Osteoblast (primary cell): ENCODE results near the gene ITGB1. TPM values are rescaled to one million over a fixed set of nuclear protein-coding genes. Genes with fewer than 3 reads are reported as not detected.
A peak's percentile ranks its signal among the peaks of the same experiment; 100 is the strongest.
"Not testable (repeated sequence)": the region's sequence is repeated elsewhere in the genome, so short reads cannot be mapped to it uniquely, and the experiment has no call there.

Experiments used
- DNase-seq: peaks from one replicate; pipeline ENCODE4 v3.0.0; 2011; ENCODE audit warnings: low spot score, mixed read lengths; ENCODE audit not compliant: insufficient read length; ENCODE audit errors: missing footprints
- H2AFZ ChIP-seq: 2 replicates; pipeline ENCODE4 v1.6.0; 2011; ENCODE audit warnings: mild to moderate bottlenecking, low read length
- H3K27ac ChIP-seq: 2 replicates; pipeline ENCODE4 v1.5.1; 2011; ENCODE audit warnings: mild to moderate bottlenecking, low read depth, low read length, moderate library complexity
- H3K27me3 ChIP-seq: 2 replicates; pipeline ENCODE4 v1.6.0; 2012; ENCODE audit warnings: mild to moderate bottlenecking, control low read depth, inconsistent platforms, low read length, moderate library complexity; ENCODE audit not compliant: insufficient read depth
- H3K36me3 ChIP-seq: 2 replicates; pipeline ENCODE4 v1.5.1; 2011; ENCODE audit warnings: mild to moderate bottlenecking, low read length, control low read depth, moderate library complexity; ENCODE audit not compliant: insufficient read depth
- H3K4me1 ChIP-seq: 2 replicates; pipeline ENCODE4 v1.5.1; 2011; ENCODE audit warnings: mild to moderate bottlenecking, low read length, control low read depth, moderate library complexity; ENCODE audit not compliant: insufficient read depth
- H3K4me2 ChIP-seq: 2 replicates; pipeline ENCODE4 v1.6.0; 2011; ENCODE audit warnings: mild to moderate bottlenecking, low read length; ENCODE audit not compliant: insufficient read depth
- H3K4me3 ChIP-seq: fragments of 200-600 bp; sonication (generic); 3 replicates; pipeline ENCODE4 v1.5.1; 2012; ENCODE audit warnings: mild to moderate bottlenecking, low read length, inconsistent platforms; ENCODE audit not compliant: insufficient read depth
- H3K79me2 ChIP-seq: 2 replicates; pipeline ENCODE4 v1.6.0; 2012; ENCODE audit warnings: mild to moderate bottlenecking, low read length, control low read depth, inconsistent platforms; ENCODE audit not compliant: insufficient read depth
- H3K9me3 ChIP-seq: 2 replicates; pipeline ENCODE4 v1.5.1; 2011; ENCODE audit warnings: low read depth, low read length, control low read depth
- H4K20me1 ChIP-seq: 2 replicates; pipeline ENCODE4 v1.6.0; 2012; ENCODE audit warnings: mild to moderate bottlenecking, low read length, control low read depth; ENCODE audit not compliant: insufficient read depth
- total RNA-seq: library from RNA; depleted of rRNA; stranded (reverse); fragments of >200 nt; gene quantifications from 2 replicates; pipeline ENCODE4 v1.2.3, GENCODE V29; 2012
- TF ChIP-seq, protein P1 (sequence below): IDR thresholded peaks from 2 replicates; pipeline ENCODE4 v1.5.1; 2011; ENCODE audit warnings: mild to moderate bottlenecking, low read depth, low read length, moderate library complexity; ENCODE audit errors: extremely low read depth

Gene ITGB1
- total RNA-seq, 1 donor = 1,742 TPM

- H3K36me3 ChIP-seq = peaks cover 82% of the 10 kb centered on the region
- H3K27ac ChIP-seq = peak overlapping the region; percentile 24
- peaks cover 60% of the 10 kb centered on the region for H3K79me2 ChIP-seq
- H3K4me1 ChIP-seq = peaks cover 3% of the 10 kb centered on the region
- peaks cover 11% of the 10 kb centered on the region for H4K20me1 ChIP-seq
- H3K4me2 ChIP-seq = no peak overlapping the region
- H3K4me3 ChIP-seq = no peak overlapping the region
- no peak overlapping the region for H2AFZ ChIP-seq
- no peaks in the 10 kb centered on the region for H3K27me3 ChIP-seq
- TF ChIP-seq, protein P1, sequence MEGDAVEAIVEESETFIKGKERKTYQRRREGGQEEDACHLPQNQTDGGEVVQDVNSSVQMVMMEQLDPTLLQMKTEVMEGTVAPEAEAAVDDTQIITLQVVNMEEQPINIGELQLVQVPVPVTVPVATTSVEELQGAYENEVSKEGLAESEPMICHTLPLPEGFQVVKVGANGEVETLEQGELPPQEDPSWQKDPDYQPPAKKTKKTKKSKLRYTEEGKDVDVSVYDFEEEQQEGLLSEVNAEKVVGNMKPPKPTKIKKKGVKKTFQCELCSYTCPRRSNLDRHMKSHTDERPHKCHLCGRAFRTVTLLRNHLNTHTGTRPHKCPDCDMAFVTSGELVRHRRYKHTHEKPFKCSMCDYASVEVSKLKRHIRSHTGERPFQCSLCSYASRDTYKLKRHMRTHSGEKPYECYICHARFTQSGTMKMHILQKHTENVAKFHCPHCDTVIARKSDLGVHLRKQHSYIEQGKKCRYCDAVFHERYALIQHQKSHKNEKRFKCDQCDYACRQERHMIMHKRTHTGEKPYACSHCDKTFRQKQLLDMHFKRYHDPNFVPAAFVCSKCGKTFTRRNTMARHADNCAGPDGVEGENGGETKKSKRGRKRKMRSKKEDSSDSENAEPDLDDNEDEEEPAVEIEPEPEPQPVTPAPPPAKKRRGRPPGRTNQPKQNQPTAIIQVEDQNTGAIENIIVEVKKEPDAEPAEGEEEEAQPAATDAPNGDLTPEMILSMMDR = no peak
- DNase-seq = no peak
- H3K9me3 ChIP-seq = no peaks in the 10 kb centered on the region
Observed at GRCh38 chr10:32905466-32905865, 52.6 kb downstream of the ITGB1 start.

- no peak overlapping the region for H3K4me3 ChIP-seq
- peaks cover 3% of the 10 kb centered on the region for H3K4me1 ChIP-seq
- peaks cover 28% of the 10 kb centered on the region for H3K79me2 ChIP-seq
- H3K4me2 ChIP-seq = no peak overlapping the region
- no peaks in the 10 kb centered on the region for H3K9me3 ChIP-seq
- H3K36me3 ChIP-seq = peaks cover 80% of the 10 kb centered on the region
- peaks cover 7% of the 10 kb centered on the region for H4K20me1 ChIP-seq
- no peak for DNase-seq
- H3K27ac ChIP-seq = no peak overlapping the region
- TF ChIP-seq, protein P1 = no peak
- no peaks in the 10 kb centered on the region for H3K27me3 ChIP-seq
- H2AFZ ChIP-seq = no peak overlapping the region
Observed at GRCh38 chr10:32901815-32902214, 56.2 kb downstream of the ITGB1 start.

DNA sequence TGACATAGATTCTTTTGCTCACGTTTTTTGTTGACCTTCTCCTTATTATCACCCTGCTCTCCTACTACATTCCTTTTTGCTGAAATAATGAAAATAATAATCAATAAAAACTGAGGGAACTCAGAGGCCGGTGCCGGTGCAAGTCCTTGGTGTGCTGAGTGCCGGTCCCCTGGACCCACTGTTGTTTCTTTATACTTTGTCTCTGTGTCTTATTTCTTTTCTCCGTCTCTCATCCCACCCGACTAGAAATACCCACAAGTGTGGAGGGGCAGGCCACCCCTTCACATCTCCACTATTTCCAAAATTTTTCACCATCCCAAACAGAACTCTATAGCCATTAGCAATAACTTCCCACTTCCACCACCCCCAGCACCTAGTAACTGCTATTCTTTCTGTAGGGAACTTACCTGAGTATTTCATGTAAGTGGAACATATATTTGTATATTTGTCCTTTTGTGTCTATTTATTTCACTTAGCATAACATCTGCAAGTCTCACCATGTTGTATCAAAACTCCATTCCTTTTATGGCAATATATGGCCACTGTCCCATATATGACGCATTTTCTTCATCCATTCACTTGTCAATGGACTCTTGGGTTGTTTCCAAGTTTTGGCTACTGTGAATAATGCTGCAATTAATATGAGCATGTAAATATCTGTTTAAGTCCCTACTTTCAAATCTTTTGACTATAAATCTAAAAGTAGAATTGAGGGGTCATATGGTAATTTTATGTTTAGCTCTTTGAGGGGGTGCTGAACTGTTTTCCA lies 62.6 kb downstream of the ITGB1 start:
- H3K27me3 ChIP-seq, H3K27ac ChIP-seq, H3K79me2 ChIP-seq, H3K4me3 ChIP-seq, H2AFZ ChIP-seq, H3K4me2 ChIP-seq, H4K20me1 ChIP-seq, H3K9me3 ChIP-seq, DNase-seq, H3K4me1 ChIP-seq: not testable (repeated sequence)
- peaks cover 50% of the 10 kb centered on the region for H3K36me3 ChIP-seq

DNA sequence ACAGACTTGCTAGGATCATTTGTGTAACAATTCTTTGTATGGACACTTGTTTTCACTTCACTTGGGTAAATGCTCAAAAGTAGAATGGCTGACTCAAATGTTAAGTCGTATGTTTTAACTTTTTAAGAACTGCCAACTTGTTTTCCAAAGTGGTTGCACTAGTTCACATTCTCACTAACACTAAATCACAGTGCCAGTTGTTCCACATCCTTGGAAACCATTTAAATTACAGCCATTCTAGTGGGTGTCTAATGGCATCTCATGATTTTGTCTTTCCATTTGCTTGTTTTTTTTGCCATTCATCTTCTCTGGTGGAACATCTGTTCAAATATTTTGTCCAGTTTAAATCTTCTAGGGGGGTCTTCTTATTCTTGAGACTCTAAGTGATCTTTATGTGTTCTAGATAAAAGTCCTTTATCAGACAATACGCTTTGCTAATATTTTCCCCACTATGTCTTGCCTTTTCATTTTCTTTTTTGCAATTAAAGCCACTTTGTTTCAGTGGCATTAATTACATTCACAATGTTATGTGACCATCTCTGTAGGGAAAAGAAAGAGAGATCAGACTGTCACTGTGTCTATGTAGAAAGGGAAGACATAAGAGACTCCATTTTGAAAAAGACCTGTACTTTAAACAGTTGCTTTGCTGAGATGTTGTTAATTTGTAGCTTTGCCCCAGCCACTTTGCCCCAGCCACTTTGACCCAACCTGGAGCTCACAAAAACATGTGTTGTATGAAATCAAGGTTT lies 63.9 kb downstream of the ITGB1 start:
- Histone ChIP-seq H3K27me3 (no peaks in the 10 kb centered on the region), H3K27ac (no peak overlapping the region), H3K4me1 (no peaks in the 10 kb centered on the region), H4K20me1 (no peaks in the 10 kb centered on the region), H3K9me3 (no peaks in the 10 kb centered on the region), H3K79me2 (no peaks in the 10 kb centered on the region), H3K4me3 (no peak overlapping the region), H2AFZ (no peak overlapping the region), H3K36me3 (peaks cover 38% of the 10 kb centered on the region), H3K4me2 (no peak overlapping the region)
- no peak for DNase-seq
- TF ChIP-seq, protein P1 = no peak
